Mammary epithelial cell (primary cell): ENCODE data around the gene SLIT2.

Experiments used
- EZH2 ChIP-seq: IDR thresholded peaks from 2 replicates; pipeline ENCODE4 v1.6.1; 2012; ENCODE audit warnings: low read length, inconsistent platforms, borderline replicate concordance
- TF ChIP-seq, protein P1 (sequence below), 2 donors: IDR thresholded peaks in 1 of 2; conservative IDR thresholded peaks in 1 of 2; 2 replicates each; pipeline ENCODE4 v1.5.1; 2011 to 2012; ENCODE audit warnings: inconsistent platforms in 2 of 2, low read length in 2 of 2, mild to moderate bottlenecking in 2 of 2, control low read depth in 1 of 2, low read depth in 1 of 2; ENCODE audit not compliant: insufficient read depth in 1 of 2; ENCODE audit errors: extremely low read depth in 1 of 2

DNA sequence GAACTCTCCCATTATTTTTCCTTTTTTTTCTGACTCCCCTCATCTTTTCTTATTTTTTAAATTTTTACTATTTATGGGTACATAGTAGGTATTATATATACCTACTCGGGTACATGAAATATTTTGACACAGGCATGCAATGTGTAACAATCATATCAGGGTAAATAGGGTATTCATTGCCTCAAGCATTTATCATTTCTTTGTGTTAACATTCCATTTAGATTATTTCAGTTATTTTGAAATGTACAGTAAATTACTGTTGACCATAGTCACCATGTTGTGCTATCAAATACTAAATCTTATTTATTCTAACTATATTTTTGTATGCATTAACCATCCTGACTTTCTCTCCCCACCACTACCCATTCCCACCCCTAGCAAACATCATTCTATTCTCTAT is 33.8 kb upstream of the SLIT2 start:
- TF ChIP-seq EZH2 = no peak
- TF ChIP-seq, protein P1, sequence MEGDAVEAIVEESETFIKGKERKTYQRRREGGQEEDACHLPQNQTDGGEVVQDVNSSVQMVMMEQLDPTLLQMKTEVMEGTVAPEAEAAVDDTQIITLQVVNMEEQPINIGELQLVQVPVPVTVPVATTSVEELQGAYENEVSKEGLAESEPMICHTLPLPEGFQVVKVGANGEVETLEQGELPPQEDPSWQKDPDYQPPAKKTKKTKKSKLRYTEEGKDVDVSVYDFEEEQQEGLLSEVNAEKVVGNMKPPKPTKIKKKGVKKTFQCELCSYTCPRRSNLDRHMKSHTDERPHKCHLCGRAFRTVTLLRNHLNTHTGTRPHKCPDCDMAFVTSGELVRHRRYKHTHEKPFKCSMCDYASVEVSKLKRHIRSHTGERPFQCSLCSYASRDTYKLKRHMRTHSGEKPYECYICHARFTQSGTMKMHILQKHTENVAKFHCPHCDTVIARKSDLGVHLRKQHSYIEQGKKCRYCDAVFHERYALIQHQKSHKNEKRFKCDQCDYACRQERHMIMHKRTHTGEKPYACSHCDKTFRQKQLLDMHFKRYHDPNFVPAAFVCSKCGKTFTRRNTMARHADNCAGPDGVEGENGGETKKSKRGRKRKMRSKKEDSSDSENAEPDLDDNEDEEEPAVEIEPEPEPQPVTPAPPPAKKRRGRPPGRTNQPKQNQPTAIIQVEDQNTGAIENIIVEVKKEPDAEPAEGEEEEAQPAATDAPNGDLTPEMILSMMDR (conservative IDR thresholded peaks at IDR 0.05 in 1 of 2, IDR thresholded peaks at IDR 0.05 in 1 of 2; ENCODE audit: extremely low read depth in 1 of 2, insufficient read depth in 1 of 2, low read depth in 1 of 2, low read length in 2 of 2) = no peak
